Thyroid gland (tissue), 4 donors: Measurements from ENCODE around the gene KRTAP10-10.

Source experiments
- CTCF ChIP-seq, 6 experiments: fragments of 200-600 bp in 3 of 6; fragments of 450-650 bp in 3 of 6; sonication (generic) in 3 of 6; IDR thresholded peaks; one replicate each; pipeline ENCODE4 v1.5.1; 2016 to 2019; ENCODE audit warnings: antibody characterized with exemption in 6 of 6, mild to moderate bottlenecking in 2 of 6, inconsistent platforms in 1 of 6, moderate library complexity in 1 of 6
- POLR2A ChIP-seq, 2 donors: fragments of 450-650 bp; IDR thresholded peaks; one replicate each; pipeline ENCODE4 v1.6.1; 2017; ENCODE audit warnings: antibody characterized with exemption in 2 of 2, mild to moderate bottlenecking in 2 of 2, moderate library complexity in 1 of 2

GRCh38 chr21:44618909-44619308 is 18.2 kb upstream of the KRTAP10-10 start:
- TF ChIP-seq CTCF (IDR thresholded peaks at IDR 0.05) (no peak), POLR2A (IDR thresholded peaks at IDR 0.05) (no peak)
